Neural progenitor cell (in vitro differentiated cells): ENCODE results near the gene ARSA.

ENCODE experiments used
- EZH2 ChIP-seq: fragments of 200-600 bp; sonication (generic); IDR thresholded peaks from 2 replicates; pipeline ENCODE4 v1.6.1; 2017; ENCODE audit warnings: antibody characterized with exemption, mild to moderate bottlenecking, moderate library complexity
- EZH2phosphoT487 ChIP-seq: fragments of 200-600 bp; sonication (generic); IDR thresholded peaks from 2 replicates; pipeline ENCODE4 v1.6.1; 2017; ENCODE audit warnings: antibody characterized with exemption
- TF ChIP-seq, protein P1 (sequence below): fragments of 200-600 bp; sonication (generic); IDR thresholded peaks from 2 replicates; pipeline ENCODE4 v1.5.1; 2017; ENCODE audit warnings: antibody characterized with exemption, mild to moderate bottlenecking

DNA sequence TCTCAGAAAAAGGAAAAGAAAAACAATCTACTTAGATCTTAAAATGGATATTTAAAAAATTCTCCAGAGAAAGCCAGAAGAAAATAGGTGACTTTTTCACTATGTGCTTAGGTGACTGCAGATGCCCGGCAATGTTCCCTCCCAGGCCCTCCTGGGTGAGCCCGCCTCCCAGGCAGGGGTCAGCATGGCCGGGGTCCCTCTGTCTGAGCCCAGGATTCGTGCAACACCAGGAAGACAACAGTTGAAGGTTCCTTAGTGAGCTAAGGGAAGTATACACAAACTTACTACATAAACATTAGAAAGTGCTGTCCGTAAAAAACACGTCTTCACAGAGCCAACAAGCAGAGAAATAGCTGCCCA, 15.8 kb downstream of the ARSA start:
- TF ChIP-seq, protein P1, sequence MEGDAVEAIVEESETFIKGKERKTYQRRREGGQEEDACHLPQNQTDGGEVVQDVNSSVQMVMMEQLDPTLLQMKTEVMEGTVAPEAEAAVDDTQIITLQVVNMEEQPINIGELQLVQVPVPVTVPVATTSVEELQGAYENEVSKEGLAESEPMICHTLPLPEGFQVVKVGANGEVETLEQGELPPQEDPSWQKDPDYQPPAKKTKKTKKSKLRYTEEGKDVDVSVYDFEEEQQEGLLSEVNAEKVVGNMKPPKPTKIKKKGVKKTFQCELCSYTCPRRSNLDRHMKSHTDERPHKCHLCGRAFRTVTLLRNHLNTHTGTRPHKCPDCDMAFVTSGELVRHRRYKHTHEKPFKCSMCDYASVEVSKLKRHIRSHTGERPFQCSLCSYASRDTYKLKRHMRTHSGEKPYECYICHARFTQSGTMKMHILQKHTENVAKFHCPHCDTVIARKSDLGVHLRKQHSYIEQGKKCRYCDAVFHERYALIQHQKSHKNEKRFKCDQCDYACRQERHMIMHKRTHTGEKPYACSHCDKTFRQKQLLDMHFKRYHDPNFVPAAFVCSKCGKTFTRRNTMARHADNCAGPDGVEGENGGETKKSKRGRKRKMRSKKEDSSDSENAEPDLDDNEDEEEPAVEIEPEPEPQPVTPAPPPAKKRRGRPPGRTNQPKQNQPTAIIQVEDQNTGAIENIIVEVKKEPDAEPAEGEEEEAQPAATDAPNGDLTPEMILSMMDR: no peak
- TF ChIP-seq EZH2: no peak
- TF ChIP-seq EZH2phosphoT487: no peak
